ENCODE results near the gene TENM3. TPM values are rescaled to one million over a fixed set of nuclear protein-coding genes. Genes with fewer than 3 reads are reported as not detected.

Gene TENM3
- polyA plus RNA-seq, 1 experiment: 9.2 TPM

- H3K4me3 ChIP-seq (ENCODE audit: low read depth, low read length): no peak overlapping the region
- ChIA-PET POLR2A (no interaction called here), CTCF (no interaction called here)
- no peaks in the 10 kb centered on the region for H3K36me3 ChIP-seq (ENCODE audit: control insufficient read depth, insufficient read depth, low read length)
- no peaks in the 10 kb centered on the region for H3K27me3 ChIP-seq (ENCODE audit: control insufficient read depth, insufficient read depth, low read length)
- no peak for TF ChIP-seq CTCF (IDR thresholded peaks at IDR 0.05; ENCODE audit: insufficient read depth, low read depth, low read length)
- DNase-seq (ENCODE audit: low read depth): no peak
Measured at GRCh38 chr4:182683661-182684060, 440.5 kb downstream of the TENM3 start.

- TF ChIP-seq CTCF (IDR thresholded peaks at IDR 0.05; ENCODE audit: insufficient read depth, low read depth, low read length): no peak
- H3K36me3 ChIP-seq (ENCODE audit: control insufficient read depth, insufficient read depth, low read length): no peaks in the 10 kb centered on the region
- ChIA-PET POLR2A (no interaction called here), CTCF (no interaction called here)
- H3K4me3 ChIP-seq (ENCODE audit: low read depth, low read length): no peak overlapping the region
- H3K27me3 ChIP-seq (ENCODE audit: control insufficient read depth, insufficient read depth, low read length): no peaks in the 10 kb centered on the region
- no peak for DNase-seq (ENCODE audit: low read depth)
Measured at GRCh38 chr4:182684796-182685195, 441.6 kb downstream of the TENM3 start.

GRCh38 chr4:182688081-182688480 lies 444.9 kb downstream of the TENM3 start:
- CTCF ChIA-PET: no interaction called here
- no peak for TF ChIP-seq CTCF (IDR thresholded peaks at IDR 0.05; ENCODE audit: insufficient read depth, low read depth, low read length)
- Histone ChIP-seq H3K36me3 (ENCODE audit: control insufficient read depth, insufficient read depth, low read length) (no peaks in the 10 kb centered on the region), H3K4me3 (ENCODE audit: low read depth, low read length) (no peak overlapping the region), H3K27me3 (ENCODE audit: control insufficient read depth, insufficient read depth, low read length) (no peaks in the 10 kb centered on the region)
- DNase-seq (ENCODE audit: low read depth): no peak
- POLR2A ChIA-PET: interaction anchor here (0.7 kb wide), 1 partner anchor 102 kb away, joined by 3 read pairs; no protein-coding TSS in a partner anchor

GRCh38 chr4:182694551-182694950 lies 451.3 kb downstream of the TENM3 start:
- no peak overlapping the region for H3K4me3 ChIP-seq (ENCODE audit: low read depth, low read length)
- no peaks in the 10 kb centered on the region for H3K36me3 ChIP-seq (ENCODE audit: control insufficient read depth, insufficient read depth, low read length)
- CTCF ChIA-PET: no interaction called here
- DNase-seq (ENCODE audit: low read depth): no peak
- POLR2A ChIA-PET: no interaction called here
- no peaks in the 10 kb centered on the region for H3K27me3 ChIP-seq (ENCODE audit: control insufficient read depth, insufficient read depth, low read length)
- no peak for TF ChIP-seq CTCF (IDR thresholded peaks at IDR 0.05; ENCODE audit: insufficient read depth, low read depth, low read length)

- no peak for TF ChIP-seq CTCF (IDR thresholded peaks at IDR 0.05; ENCODE audit: insufficient read depth, low read depth, low read length)
- DNase-seq (ENCODE audit: low read depth): no peak
- CTCF ChIA-PET: no interaction called here
- H3K27me3 ChIP-seq (ENCODE audit: control insufficient read depth, insufficient read depth, low read length): no peaks in the 10 kb centered on the region
- H3K4me3 ChIP-seq (ENCODE audit: low read depth, low read length): no peak overlapping the region
- POLR2A ChIA-PET: no interaction called here
- no peaks in the 10 kb centered on the region for H3K36me3 ChIP-seq (ENCODE audit: control insufficient read depth, insufficient read depth, low read length)
Measured at GRCh38 chr4:182695009-182695408, 451.8 kb downstream of the TENM3 start.

All from BJ (cell line).